Measurements from ENCODE around the gene INPPL1.

The INPPL1 gene

DNA sequence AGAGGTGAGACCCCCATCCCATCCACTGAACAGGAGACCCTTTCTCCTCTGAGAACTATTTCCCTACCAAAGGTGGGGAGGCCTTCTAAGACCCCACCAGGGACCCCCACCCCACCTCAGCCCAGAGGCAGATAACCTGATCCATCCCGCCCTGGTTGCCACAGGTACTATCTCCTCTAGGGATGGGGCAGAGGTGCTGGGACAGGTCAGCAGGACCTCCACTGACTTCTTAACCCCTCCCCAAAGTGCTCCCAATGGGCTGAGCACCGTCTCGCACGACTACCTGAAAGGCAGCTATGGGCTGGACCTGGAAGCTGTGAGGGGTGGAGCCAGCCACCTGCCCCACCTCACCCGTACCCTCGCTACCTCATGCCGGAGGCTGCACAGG, 4.3 kb downstream of the INPPL1 start:
- 0 out of 2 replicates have a peak, but pooled peaks cover 2% of the 10 kb centered on the region for H3K4me1 ChIP-seq (ENCODE audit: control insufficient read depth, insufficient read depth, low read length)
- no peak overlapping the region for H3K4me3 ChIP-seq (ENCODE audit: low read depth, low read length)
- H3K9ac ChIP-seq (ENCODE audit: low read depth, low read length), result no peak overlapping the region
- peaks cover 63% of the 10 kb centered on the region for H3K36me3 ChIP-seq (ENCODE audit: control insufficient read depth, insufficient read depth, low read length)
- H3K9me3 ChIP-seq (ENCODE audit: control insufficient read depth, insufficient read depth, low read length), result no peaks in the 10 kb centered on the region
- no peaks in the 10 kb centered on the region for H3K27me3 ChIP-seq (ENCODE audit: control insufficient read depth, insufficient read depth, low read length)
- H3K27ac ChIP-seq (ENCODE audit: low read depth, low read length), result no peak overlapping the region

DNA sequence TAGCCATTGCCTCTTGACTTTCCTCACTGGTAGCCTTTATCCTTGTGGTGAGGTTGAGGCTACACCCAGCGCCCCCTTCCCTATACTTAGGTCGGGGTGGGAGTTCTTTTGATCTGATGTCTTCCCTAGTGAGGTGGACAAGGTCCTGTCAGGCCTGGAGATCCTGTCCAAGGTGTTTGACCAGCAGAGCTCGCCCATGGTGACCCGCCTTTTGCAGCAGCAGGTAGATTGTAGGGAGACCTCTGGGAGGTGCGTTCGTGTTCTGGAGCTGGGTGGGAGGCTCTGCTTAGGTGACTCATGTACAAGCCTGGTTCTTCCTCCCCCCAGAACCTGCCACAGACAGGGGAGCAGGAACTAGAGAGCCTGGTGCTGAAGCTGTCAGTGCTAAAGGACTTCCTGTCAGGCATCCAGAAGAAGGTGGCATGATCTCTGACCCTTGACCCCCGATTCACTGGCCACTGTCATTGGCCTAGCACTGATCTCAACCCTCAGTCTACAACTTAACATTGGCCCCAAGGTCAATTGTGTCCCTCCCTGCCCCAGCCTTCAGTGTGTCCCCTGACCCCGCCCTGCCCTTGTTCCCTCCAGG, 4.9 kb downstream of the INPPL1 start:
- no peak overlapping the region for H3K4me3 ChIP-seq (ENCODE audit: low read depth, low read length)
- 0 out of 2 replicates have a peak, but pooled peaks cover 2% of the 10 kb centered on the region for H3K4me1 ChIP-seq (ENCODE audit: control insufficient read depth, insufficient read depth, low read length)
- H3K27ac ChIP-seq (ENCODE audit: low read depth, low read length), result no peak overlapping the region
- no peaks in the 10 kb centered on the region for H3K9me3 ChIP-seq (ENCODE audit: control insufficient read depth, insufficient read depth, low read length)
- H3K36me3 ChIP-seq (ENCODE audit: control insufficient read depth, insufficient read depth, low read length), result peaks cover 69% of the 10 kb centered on the region
- no peak overlapping the region for H3K9ac ChIP-seq (ENCODE audit: low read depth, low read length)
- no peaks in the 10 kb centered on the region for H3K27me3 ChIP-seq (ENCODE audit: control insufficient read depth, insufficient read depth, low read length)

DNA sequence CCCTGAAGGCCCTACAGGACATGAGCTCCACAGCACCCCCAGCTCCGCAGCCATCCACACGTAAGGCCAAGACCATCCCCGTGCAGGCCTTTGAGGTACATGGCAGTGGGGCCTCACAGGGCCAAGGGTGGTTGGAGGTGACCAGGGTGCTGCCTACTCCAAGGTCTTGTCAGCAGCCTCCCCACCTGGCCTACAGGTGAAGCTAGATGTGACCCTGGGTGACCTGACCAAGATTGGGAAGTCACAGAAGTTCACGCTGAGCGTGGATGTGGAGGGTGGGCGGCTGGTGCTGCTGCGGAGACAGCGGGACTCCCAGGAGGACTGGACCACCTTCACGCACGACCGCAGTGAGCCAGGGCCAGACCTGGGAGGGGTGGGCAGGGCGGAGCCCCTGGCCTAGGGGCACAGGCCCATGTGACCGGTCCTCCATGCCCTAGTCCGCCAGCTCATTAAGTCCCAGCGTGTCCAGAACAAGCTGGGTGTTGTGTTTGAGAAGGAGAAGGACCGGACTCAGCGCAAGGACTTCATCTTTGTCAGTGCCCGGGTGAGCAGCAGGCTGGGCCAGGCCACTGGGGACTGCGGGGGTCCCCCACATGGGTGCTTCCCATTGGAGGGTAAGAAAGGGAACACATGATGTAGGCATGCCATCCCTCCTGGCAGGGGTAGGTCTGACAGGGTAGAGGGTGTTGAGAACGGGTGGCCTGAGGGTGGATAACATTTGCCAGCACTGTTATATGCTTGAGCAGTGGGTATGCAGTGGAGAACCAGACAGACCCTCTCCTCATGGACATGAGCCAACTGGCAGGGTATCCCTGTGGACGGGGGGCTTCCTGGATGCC, 5.6 kb downstream of the INPPL1 start:
- peaks cover 76% of the 10 kb centered on the region for H3K36me3 ChIP-seq (ENCODE audit: control insufficient read depth, insufficient read depth, low read length)
- H3K27me3 ChIP-seq (ENCODE audit: control insufficient read depth, insufficient read depth, low read length), result no peaks in the 10 kb centered on the region
- H3K27ac ChIP-seq (ENCODE audit: low read depth, low read length), result no peak overlapping the region
- H3K4me3 ChIP-seq (ENCODE audit: low read depth, low read length), result no peak overlapping the region
- H3K4me1 ChIP-seq (ENCODE audit: control insufficient read depth, insufficient read depth, low read length), result 0 out of 2 replicates have a peak, but pooled peaks cover 2% of the 10 kb centered on the region
- no peak overlapping the region for H3K9ac ChIP-seq (ENCODE audit: low read depth, low read length)
- H3K9me3 ChIP-seq (ENCODE audit: control insufficient read depth, insufficient read depth, low read length), result no peaks in the 10 kb centered on the region

DNA sequence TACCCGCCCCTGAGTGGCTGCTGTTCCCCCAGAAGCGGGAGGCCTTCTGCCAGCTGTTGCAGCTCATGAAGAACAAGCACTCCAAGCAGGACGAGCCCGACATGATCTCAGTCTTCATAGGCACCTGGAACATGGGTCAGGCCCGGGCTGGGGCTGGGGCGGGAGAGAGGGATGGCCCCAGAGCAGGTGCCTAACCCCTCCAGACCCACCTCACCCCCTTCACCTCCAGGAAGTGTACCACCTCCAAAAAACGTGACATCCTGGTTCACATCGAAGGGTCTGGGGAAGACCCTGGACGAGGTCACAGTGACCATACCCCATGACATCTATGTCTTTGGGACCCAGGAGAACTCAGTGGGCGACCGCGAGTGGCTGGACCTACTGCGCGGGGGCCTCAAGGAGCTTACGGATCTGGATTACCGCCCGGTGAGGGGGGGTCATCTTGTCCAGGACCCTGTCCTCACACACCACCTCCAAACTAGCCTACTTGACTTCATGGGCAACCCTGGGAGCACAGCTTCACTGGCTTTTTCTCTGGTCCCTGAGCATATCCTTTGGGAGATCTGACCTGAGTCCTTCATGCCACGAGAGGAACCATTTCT, 6.3 kb downstream of the INPPL1 start:
- no peak overlapping the region for H3K4me3 ChIP-seq (ENCODE audit: low read depth, low read length)
- peaks cover 82% of the 10 kb centered on the region for H3K36me3 ChIP-seq (ENCODE audit: control insufficient read depth, insufficient read depth, low read length)
- no peaks in the 10 kb centered on the region for H3K27me3 ChIP-seq (ENCODE audit: control insufficient read depth, insufficient read depth, low read length)
- H3K9ac ChIP-seq (ENCODE audit: low read depth, low read length), result no peak overlapping the region
- no peak overlapping the region for H3K27ac ChIP-seq (ENCODE audit: low read depth, low read length)
- no peaks in the 10 kb centered on the region for H3K4me1 ChIP-seq (ENCODE audit: control insufficient read depth, insufficient read depth, low read length)
- H3K9me3 ChIP-seq (ENCODE audit: control insufficient read depth, insufficient read depth, low read length), result no peaks in the 10 kb centered on the region

DNA sequence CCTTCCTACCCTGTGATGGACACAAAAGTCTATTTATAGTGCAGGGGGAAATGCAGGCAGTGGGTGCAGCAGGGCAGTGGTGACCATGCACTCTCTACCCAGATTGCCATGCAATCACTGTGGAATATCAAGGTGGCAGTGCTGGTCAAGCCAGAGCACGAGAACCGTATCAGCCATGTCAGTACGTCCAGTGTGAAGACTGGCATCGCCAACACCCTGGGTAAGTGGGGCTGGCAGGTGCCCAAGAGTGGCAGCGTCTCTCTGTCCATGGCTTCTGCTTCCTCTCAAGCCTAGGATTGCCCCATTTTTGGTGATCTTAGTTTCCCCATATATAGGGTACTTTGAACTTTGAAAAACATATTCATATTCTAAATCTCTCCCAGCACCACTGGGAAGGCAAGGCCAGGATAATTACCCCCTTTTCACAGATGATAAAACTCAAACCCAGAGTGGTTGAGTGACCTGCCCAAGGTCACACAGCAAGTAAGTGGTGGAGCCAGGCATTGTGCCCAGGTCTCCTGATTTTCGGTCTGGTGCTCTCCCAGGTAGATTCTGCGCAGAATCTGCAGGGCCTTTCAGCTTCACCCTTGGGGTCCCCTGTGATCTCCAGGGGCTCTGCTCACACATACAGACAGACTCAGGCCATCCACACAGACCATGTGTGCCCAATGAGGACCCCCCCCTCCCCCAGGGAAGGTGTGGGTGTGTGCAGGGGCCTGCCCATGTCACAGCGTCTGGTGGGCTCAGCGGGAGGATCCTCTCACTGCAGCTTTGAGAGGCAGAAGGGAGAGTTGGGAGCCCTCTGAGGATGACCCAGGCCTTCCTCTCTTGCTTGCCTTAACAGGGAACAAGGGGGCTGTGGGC, 7.1 kb downstream of the INPPL1 start:
- H3K27me3 ChIP-seq (ENCODE audit: control insufficient read depth, insufficient read depth, low read length), result no peaks in the 10 kb centered on the region
- no peaks in the 10 kb centered on the region for H3K4me1 ChIP-seq (ENCODE audit: control insufficient read depth, insufficient read depth, low read length)
- peaks cover 89% of the 10 kb centered on the region for H3K36me3 ChIP-seq (ENCODE audit: control insufficient read depth, insufficient read depth, low read length)
- H3K9me3 ChIP-seq (ENCODE audit: control insufficient read depth, insufficient read depth, low read length), result no peaks in the 10 kb centered on the region
- H3K9ac ChIP-seq (ENCODE audit: low read depth, low read length), result no peak overlapping the region
- H3K4me3 ChIP-seq (ENCODE audit: low read depth, low read length), result no peak overlapping the region
- H3K27ac ChIP-seq (ENCODE audit: low read depth, low read length), result no peak overlapping the region

DNA sequence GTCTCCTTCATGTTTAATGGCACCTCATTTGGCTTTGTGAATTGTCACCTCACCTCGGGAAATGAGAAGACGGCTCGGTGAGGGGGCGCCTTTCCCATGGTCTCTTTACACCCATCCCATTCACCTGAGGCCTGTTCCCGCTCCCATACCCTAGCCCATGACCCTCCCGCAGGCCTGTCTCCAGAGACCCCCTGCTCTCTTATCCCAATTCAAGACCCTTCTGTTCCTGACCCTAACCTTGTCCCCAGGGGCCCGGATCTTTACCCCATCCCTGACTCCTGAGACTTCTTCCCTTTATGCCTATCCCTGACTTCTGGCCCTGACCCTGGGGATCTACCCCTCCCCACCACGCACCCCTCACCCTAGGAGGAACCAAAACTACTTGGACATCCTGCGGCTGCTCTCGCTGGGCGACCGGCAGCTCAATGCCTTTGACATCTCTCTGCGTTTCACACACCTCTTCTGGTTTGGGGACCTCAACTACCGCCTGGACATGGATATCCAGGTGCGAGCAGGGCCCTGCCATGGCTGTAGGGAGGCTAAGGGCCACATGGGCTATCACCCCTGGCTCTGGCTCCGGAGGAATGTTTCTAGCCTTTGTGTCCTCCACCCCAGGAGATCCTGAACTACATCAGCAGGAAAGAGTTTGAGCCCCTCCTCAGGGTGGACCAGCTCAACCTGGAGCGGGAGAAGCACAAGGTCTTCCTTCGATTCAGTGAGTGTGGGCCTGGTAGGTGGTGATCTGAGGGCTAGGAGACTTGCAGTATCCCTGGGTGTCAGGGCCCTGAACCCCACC, 7.9 kb downstream of the INPPL1 start:
- H3K27me3 ChIP-seq (ENCODE audit: control insufficient read depth, insufficient read depth, low read length), result no peaks in the 10 kb centered on the region
- H3K4me1 ChIP-seq (ENCODE audit: control insufficient read depth, insufficient read depth, low read length), result peaks cover under 1% of the 10 kb centered on the region; the same call in 1 of the 2 replicates
- no peaks in the 10 kb centered on the region for H3K9me3 ChIP-seq (ENCODE audit: control insufficient read depth, insufficient read depth, low read length)
- no peak overlapping the region for H3K4me3 ChIP-seq (ENCODE audit: low read depth, low read length)
- H3K27ac ChIP-seq (ENCODE audit: low read depth, low read length), result no peak overlapping the region
- H3K36me3 ChIP-seq (ENCODE audit: control insufficient read depth, insufficient read depth, low read length), result peaks cover 94% of the 10 kb centered on the region
- no peak overlapping the region for H3K9ac ChIP-seq (ENCODE audit: low read depth, low read length)

- peaks cover 94% of the 10 kb centered on the region for H3K36me3 ChIP-seq (ENCODE audit: control insufficient read depth, insufficient read depth, low read length)
- H3K9ac ChIP-seq (ENCODE audit: low read depth, low read length), result no peak overlapping the region
- H3K4me1 ChIP-seq (ENCODE audit: control insufficient read depth, insufficient read depth, low read length), result peaks cover 5% of the 10 kb centered on the region; the same call in 1 of the 2 replicates
- no peak overlapping the region for H3K27ac ChIP-seq (ENCODE audit: low read depth, low read length)
- no peaks in the 10 kb centered on the region for H3K9me3 ChIP-seq (ENCODE audit: control insufficient read depth, insufficient read depth, low read length)
- H3K27me3 ChIP-seq (ENCODE audit: control insufficient read depth, insufficient read depth, low read length), result no peaks in the 10 kb centered on the region
- no peak overlapping the region for H3K4me3 ChIP-seq (ENCODE audit: low read depth, low read length)
Measured at GRCh38 chr11:72233056-72233772, 8.6 kb downstream of the INPPL1 start.

DNA sequence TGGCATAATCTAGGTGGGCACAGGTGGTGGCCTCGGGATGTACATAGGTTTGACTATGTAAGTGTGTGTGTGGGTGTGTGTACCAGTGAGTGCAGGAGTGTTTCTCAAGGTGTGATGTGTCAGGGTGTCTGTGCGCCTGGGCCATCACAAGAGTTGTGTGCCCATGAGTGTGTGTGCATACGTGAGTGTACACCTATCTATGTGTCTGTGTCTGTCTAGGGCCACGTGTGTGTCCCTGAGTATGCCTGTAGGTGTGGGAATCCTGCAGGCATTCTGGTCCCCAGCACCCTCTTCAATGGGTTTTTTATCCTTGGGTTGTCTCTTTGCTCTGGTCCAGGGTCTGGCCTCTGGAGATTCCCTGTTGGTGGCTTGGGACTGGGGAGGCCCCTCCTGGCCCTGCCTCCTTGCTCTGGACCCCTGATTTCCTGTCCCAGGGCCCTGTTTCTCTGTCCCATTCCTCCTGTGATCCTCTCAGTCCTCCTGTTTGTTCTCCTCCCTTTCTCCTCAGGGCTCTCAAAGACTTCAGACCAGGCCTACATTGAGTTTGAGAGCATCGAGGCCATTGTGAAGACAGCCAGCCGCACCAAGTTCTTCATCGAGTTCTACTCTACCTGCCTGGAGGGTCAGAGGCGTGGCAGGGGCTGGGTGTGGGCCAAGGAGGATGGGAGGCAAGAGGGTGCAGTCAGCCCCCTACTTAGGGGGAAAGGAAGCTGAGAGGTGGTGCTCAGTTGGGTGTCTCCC, 9.4 kb downstream of the INPPL1 start:
- Histone ChIP-seq H3K4me1 (ENCODE audit: control insufficient read depth, insufficient read depth, low read length) (peaks cover 8% of the 10 kb centered on the region), H3K36me3 (ENCODE audit: control insufficient read depth, insufficient read depth, low read length) (peaks cover 87% of the 10 kb centered on the region), H3K27ac (ENCODE audit: low read depth, low read length) (no peak overlapping the region), H3K9me3 (ENCODE audit: control insufficient read depth, insufficient read depth, low read length) (no peaks in the 10 kb centered on the region), H3K27me3 (ENCODE audit: control insufficient read depth, insufficient read depth, low read length) (peaks cover 6% of the 10 kb centered on the region), H3K9ac (ENCODE audit: low read depth, low read length) (no peak overlapping the region), H3K4me3 (ENCODE audit: low read depth, low read length) (no peak overlapping the region)

GRCh38 chr11:72234514-72234830, 9.9 kb downstream of the INPPL1 start:
- H3K9ac ChIP-seq (ENCODE audit: low read depth, low read length), result no peak overlapping the region
- H3K27ac ChIP-seq (ENCODE audit: low read depth, low read length), result no peak overlapping the region
- H3K36me3 ChIP-seq (ENCODE audit: control insufficient read depth, insufficient read depth, low read length), result peaks cover 81% of the 10 kb centered on the region
- peaks cover 11% of the 10 kb centered on the region for H3K4me1 ChIP-seq (ENCODE audit: control insufficient read depth, insufficient read depth, low read length)
- no peak overlapping the region for H3K4me3 ChIP-seq (ENCODE audit: low read depth, low read length)
- H3K9me3 ChIP-seq (ENCODE audit: control insufficient read depth, insufficient read depth, low read length), result no peaks in the 10 kb centered on the region
- peaks cover 11% of the 10 kb centered on the region for H3K27me3 ChIP-seq (ENCODE audit: control insufficient read depth, insufficient read depth, low read length)
